Astrocyte (in vitro differentiated cells and primary cell): ENCODE results near the gene NUP107. TPM values are rescaled to one million over a fixed set of nuclear protein-coding genes. Genes with fewer than 3 reads are reported as not detected.

Experiments used
- DNase-seq: peaks from one replicate; pipeline ENCODE4 v3.0.0-alpha.2; 2010; ENCODE audit warnings: low read depth
- FAIRE-seq: peaks from 2 replicates; lab custom pipeline; 2011; peaks lifted over from hg19 to GRCh38; lab: Jason Lieb, UNC
- H2AFZ ChIP-seq: 2 replicates; pipeline ENCODE4 v1.6.0; 2012; ENCODE audit warnings: low read depth, low read length, inconsistent platforms
- H3K27ac ChIP-seq: 2 replicates; pipeline ENCODE4 v1.5.1; 2011; ENCODE audit warnings: low read depth, low read length, inconsistent platforms
- H3K27me3 ChIP-seq: 2 replicates; pipeline ENCODE4 v1.6.0; 2011; ENCODE audit warnings: low read length, inconsistent platforms; ENCODE audit not compliant: insufficient read depth
- H3K36me3 ChIP-seq: 2 replicates; pipeline ENCODE4 v1.5.1; 2011; ENCODE audit warnings: low read length, inconsistent platforms; ENCODE audit not compliant: insufficient read depth
- H3K4me1 ChIP-seq: 2 replicates; pipeline ENCODE4 v1.5.1; 2011; ENCODE audit warnings: low read length, inconsistent platforms; ENCODE audit not compliant: insufficient read depth
- H3K4me2 ChIP-seq: 2 replicates; pipeline ENCODE4 v1.6.0; 2012; ENCODE audit warnings: low read length, inconsistent platforms
- H3K4me3 ChIP-seq: 2 replicates; pipeline ENCODE4 v1.5.1; 2011; ENCODE audit warnings: low read depth, mild to moderate bottlenecking, low read length, inconsistent platforms; ENCODE audit not compliant: insufficient read depth
- H3K79me2 ChIP-seq: 2 replicates; pipeline ENCODE4 v1.6.0; 2012; ENCODE audit warnings: mild to moderate bottlenecking, low read length, inconsistent platforms; ENCODE audit not compliant: insufficient read depth
- H3K9ac ChIP-seq: 2 replicates; pipeline ENCODE4 v1.6.0; 2012; ENCODE audit warnings: mild to moderate bottlenecking, low read length, inconsistent platforms
- H3K9me3 ChIP-seq: 2 replicates; pipeline ENCODE4 v1.5.1; 2012; ENCODE audit warnings: low read depth, mild to moderate bottlenecking, low read length, inconsistent platforms; ENCODE audit not compliant: insufficient read depth
- H4K20me1 ChIP-seq: 2 replicates; pipeline ENCODE4 v1.6.0; 2012; ENCODE audit warnings: low read length, inconsistent platforms; ENCODE audit not compliant: insufficient read depth
- H3K27ac Mint-ChIP-seq: one replicate; pipeline ENCODE4 v1.8.0; 2021; ENCODE audit warnings: mild to moderate bottlenecking, mixed read lengths; ENCODE audit not compliant: unreplicated experiment
- H3K27me3 Mint-ChIP-seq: one replicate; pipeline ENCODE4 v1.8.0; 2021; ENCODE audit warnings: low read depth, mixed read lengths; ENCODE audit not compliant: unreplicated experiment
- H3K36me3 Mint-ChIP-seq: one replicate; pipeline ENCODE4 v1.8.0; 2021; ENCODE audit warnings: low read depth, mixed read lengths; ENCODE audit not compliant: unreplicated experiment
- H3K4me1 Mint-ChIP-seq: one replicate; pipeline ENCODE4 v1.8.0; 2021; ENCODE audit warnings: low read depth, mixed read lengths; ENCODE audit not compliant: unreplicated experiment
- H3K4me3 Mint-ChIP-seq: one replicate; pipeline ENCODE4 v1.8.0; 2021; ENCODE audit warnings: mild to moderate bottlenecking, moderate library complexity, mixed read lengths; ENCODE audit not compliant: unreplicated experiment
- H3K9me3 Mint-ChIP-seq: one replicate; pipeline ENCODE4 v1.8.0; 2021; ENCODE audit warnings: mild to moderate bottlenecking, mixed read lengths; ENCODE audit not compliant: unreplicated experiment
- EZH2 ChIP-seq: IDR thresholded peaks from 2 replicates; pipeline ENCODE4 v1.6.1; 2012; ENCODE audit warnings: mild to moderate bottlenecking, low read length, inconsistent platforms; ENCODE audit not compliant: insufficient read depth
- total RNA-seq: library from RNA; stranded (reverse); gene quantifications from 2 replicates; pipeline ENCODE4 v1.2.1, GENCODE V29; 2021
- TF ChIP-seq, protein P1 (sequence below): IDR thresholded peaks from 2 replicates; pipeline ENCODE4 v1.5.1; 2011; ENCODE audit warnings: low read depth, mild to moderate bottlenecking, inconsistent platforms, low read length, moderate library complexity; ENCODE audit not compliant: insufficient read depth

Gene NUP107
- total RNA-seq, 1 donor from 2014 or later = 42.8 TPM

- peaks cover 5% of the 10 kb centered on the region for H3K36me3 Mint-ChIP-seq
- H3K27ac ChIP-seq = no peak overlapping the region
Measured at GRCh38 chr12:68767191-68767590, 80.4 kb downstream of the NUP107 start.

GRCh38 chr12:68768431-68768939 lies 81.7 kb downstream of the NUP107 start:
- Mint-ChIP-seq H3K27ac (no peak overlapping the region), H3K9me3 (no peaks in the 10 kb centered on the region), H3K36me3 (peaks cover 5% of the 10 kb centered on the region), H3K27me3 (no peaks in the 10 kb centered on the region), H3K4me1 (no peaks in the 10 kb centered on the region), H3K4me3 (no peak overlapping the region)
- Histone ChIP-seq H3K9me3 (no peaks in the 10 kb centered on the region), H3K27me3 (no peaks in the 10 kb centered on the region), H3K4me3 (no peak overlapping the region), H3K4me1 (no peaks in the 10 kb centered on the region), H3K36me3 (no peaks in the 10 kb centered on the region), H3K9ac (no peak overlapping the region), H3K79me2 (no peaks in the 10 kb centered on the region), H3K4me2 (no peak overlapping the region), H2AFZ (no peak overlapping the region), H4K20me1 (no peaks in the 10 kb centered on the region), H3K27ac (no peak overlapping the region)
- FAIRE-seq (no peak), DNase-seq (no peak)
- TF ChIP-seq, protein P1, sequence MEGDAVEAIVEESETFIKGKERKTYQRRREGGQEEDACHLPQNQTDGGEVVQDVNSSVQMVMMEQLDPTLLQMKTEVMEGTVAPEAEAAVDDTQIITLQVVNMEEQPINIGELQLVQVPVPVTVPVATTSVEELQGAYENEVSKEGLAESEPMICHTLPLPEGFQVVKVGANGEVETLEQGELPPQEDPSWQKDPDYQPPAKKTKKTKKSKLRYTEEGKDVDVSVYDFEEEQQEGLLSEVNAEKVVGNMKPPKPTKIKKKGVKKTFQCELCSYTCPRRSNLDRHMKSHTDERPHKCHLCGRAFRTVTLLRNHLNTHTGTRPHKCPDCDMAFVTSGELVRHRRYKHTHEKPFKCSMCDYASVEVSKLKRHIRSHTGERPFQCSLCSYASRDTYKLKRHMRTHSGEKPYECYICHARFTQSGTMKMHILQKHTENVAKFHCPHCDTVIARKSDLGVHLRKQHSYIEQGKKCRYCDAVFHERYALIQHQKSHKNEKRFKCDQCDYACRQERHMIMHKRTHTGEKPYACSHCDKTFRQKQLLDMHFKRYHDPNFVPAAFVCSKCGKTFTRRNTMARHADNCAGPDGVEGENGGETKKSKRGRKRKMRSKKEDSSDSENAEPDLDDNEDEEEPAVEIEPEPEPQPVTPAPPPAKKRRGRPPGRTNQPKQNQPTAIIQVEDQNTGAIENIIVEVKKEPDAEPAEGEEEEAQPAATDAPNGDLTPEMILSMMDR = no peak
- no peak for TF ChIP-seq EZH2

More at GRCh38 chr12:68767191-68767590, 80.4 kb downstream of the NUP107 start:
- Mint-ChIP-seq H3K27ac (no peak overlapping the region), H3K27me3 (no peaks in the 10 kb centered on the region), H3K9me3 (no peaks in the 10 kb centered on the region), H3K4me3 (no peak overlapping the region), H3K4me1 (no peaks in the 10 kb centered on the region)
- TF ChIP-seq, protein P1 = no peak
- no peak for TF ChIP-seq EZH2
- no peaks in the 10 kb centered on the region for H3K27me3 ChIP-seq
- FAIRE-seq = no peak
- DNase-seq = no peak
- no peak overlapping the region for H3K4me3 ChIP-seq
- H3K9ac ChIP-seq = no peak overlapping the region
- H3K4me2 ChIP-seq = no peak overlapping the region
- H3K36me3 ChIP-seq = peaks cover 2% of the 10 kb centered on the region
- no peaks in the 10 kb centered on the region for H3K9me3 ChIP-seq
- H3K79me2 ChIP-seq = no peaks in the 10 kb centered on the region
- no peak overlapping the region for H2AFZ ChIP-seq
- H3K4me1 ChIP-seq = no peaks in the 10 kb centered on the region
- H4K20me1 ChIP-seq = no peaks in the 10 kb centered on the region

- H3K4me3 ChIP-seq = no peak overlapping the region
- H3K4me2 ChIP-seq = no peak overlapping the region
- H3K27ac Mint-ChIP-seq = no peak overlapping the region
- no peak for FAIRE-seq
- H3K4me1 Mint-ChIP-seq = no peaks in the 10 kb centered on the region
- no peaks in the 10 kb centered on the region for H3K9me3 Mint-ChIP-seq
- no peaks in the 10 kb centered on the region for H4K20me1 ChIP-seq
- H3K9me3 ChIP-seq = no peaks in the 10 kb centered on the region
- no peak overlapping the region for H2AFZ ChIP-seq
- TF ChIP-seq EZH2 = no peak
- TF ChIP-seq, protein P1 = no peak
- H3K79me2 ChIP-seq = no peaks in the 10 kb centered on the region
- H3K27ac ChIP-seq = no peak overlapping the region
- H3K36me3 Mint-ChIP-seq = peaks cover 2% of the 10 kb centered on the region
- no peaks in the 10 kb centered on the region for H3K27me3 ChIP-seq
- H3K27me3 Mint-ChIP-seq = no peaks in the 10 kb centered on the region
- no peak overlapping the region for H3K9ac ChIP-seq
- no peaks in the 10 kb centered on the region for H3K4me1 ChIP-seq
- H3K4me3 Mint-ChIP-seq = no peak overlapping the region
- no peaks in the 10 kb centered on the region for H3K36me3 ChIP-seq
- DNase-seq = no peak
Measured at GRCh38 chr12:68769941-68770340, 83.2 kb downstream of the NUP107 start.
